ENCODE results near the gene MGMT.

MGMT gene

DNA sequence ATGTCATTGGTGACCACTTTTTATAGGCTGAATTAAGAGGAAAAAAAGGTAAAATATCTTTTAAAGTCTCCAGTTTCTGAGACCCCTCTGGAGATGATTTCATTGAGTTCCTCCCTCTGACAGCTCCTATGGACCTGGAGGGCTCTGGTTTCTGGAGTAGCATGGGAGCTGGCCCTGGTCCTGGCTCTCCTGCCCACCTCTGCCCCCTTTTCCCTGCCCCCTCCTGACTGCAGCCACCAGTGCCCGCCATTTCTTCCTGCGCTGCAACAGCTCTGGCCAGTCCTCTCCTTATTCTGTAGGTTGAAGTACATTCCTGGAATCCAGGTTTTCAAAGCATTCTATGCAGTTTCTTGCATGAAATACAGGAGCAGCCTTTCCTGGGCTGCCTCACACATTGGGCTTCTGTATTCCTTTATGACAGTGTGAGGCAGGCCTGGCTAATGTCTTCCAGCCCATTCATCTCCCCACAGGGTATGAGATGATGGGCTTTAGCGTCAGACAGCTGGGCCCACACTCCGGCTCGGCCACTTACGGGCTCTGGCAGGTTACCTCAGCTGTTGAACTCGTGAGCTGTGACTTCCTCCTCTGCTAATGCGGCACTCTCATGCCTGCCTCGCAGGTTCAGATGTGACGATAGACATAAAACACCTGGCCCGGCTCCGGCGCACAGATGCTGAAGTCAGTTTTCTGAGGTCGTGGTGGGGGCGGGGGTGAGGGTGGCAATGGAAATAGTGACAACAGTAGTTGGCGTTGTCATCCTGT is 101.7 kb downstream of the MGMT start:
- no peak for TF ChIP-seq SPI1 (IDR thresholded peaks at IDR 0.05; ENCODE audit: borderline replicate concordance, low read depth)
- TF ChIP-seq, protein P1, sequence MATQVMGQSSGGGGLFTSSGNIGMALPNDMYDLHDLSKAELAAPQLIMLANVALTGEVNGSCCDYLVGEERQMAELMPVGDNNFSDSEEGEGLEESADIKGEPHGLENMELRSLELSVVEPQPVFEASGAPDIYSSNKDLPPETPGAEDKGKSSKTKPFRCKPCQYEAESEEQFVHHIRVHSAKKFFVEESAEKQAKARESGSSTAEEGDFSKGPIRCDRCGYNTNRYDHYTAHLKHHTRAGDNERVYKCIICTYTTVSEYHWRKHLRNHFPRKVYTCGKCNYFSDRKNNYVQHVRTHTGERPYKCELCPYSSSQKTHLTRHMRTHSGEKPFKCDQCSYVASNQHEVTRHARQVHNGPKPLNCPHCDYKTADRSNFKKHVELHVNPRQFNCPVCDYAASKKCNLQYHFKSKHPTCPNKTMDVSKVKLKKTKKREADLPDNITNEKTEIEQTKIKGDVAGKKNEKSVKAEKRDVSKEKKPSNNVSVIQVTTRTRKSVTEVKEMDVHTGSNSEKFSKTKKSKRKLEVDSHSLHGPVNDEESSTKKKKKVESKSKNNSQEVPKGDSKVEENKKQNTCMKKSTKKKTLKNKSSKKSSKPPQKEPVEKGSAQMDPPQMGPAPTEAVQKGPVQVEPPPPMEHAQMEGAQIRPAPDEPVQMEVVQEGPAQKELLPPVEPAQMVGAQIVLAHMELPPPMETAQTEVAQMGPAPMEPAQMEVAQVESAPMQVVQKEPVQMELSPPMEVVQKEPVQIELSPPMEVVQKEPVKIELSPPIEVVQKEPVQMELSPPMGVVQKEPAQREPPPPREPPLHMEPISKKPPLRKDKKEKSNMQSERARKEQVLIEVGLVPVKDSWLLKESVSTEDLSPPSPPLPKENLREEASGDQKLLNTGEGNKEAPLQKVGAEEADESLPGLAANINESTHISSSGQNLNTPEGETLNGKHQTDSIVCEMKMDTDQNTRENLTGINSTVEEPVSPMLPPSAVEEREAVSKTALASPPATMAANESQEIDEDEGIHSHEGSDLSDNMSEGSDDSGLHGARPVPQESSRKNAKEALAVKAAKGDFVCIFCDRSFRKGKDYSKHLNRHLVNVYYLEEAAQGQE (IDR thresholded peaks at IDR 0.05; ENCODE audit: insufficient replicate concordance, low read depth) = peak; percentile 42
- no peak overlapping the region for H3K27ac ChIP-seq (replicated peaks)
- DNase-seq (ENCODE audit: low read depth in 1 of 2, low spot score in 1 of 2) = no peak

DNA sequence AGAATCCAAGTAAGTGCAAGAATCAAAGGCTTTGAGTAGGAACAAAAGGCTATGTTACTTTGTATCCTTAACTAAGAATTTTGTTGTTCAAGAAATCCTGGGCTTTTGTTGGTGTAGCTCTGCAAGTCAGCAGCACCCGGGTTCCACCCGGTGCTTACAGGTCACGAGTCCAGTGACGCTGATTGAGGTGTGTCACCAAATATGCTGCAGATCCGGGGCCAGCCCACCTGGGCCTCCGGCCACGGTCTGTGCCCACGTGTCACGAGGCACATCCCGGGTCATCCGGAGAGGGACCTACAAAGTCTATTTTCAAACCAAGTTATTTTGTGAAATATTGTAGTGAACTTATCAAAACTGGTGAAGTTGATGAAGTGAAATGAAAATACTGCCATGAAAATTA is 103.1 kb downstream of the MGMT start:
- DNase-seq (ENCODE audit: low read depth in 1 of 2, low spot score in 1 of 2) = no peak
- Histone ChIP-seq H3K27me3 (ENCODE audit: insufficient read depth, poor library complexity, severe bottlenecking) (no peaks in the 10 kb centered on the region), H3K27ac (replicated peaks) (no peak overlapping the region), H3K4me3 (replicated peaks; ENCODE audit: insufficient read depth, low read length) (no peak overlapping the region)
- no peak for TF ChIP-seq GABPA (IDR thresholded peaks at IDR 0.05; ENCODE audit: low read depth)
- no peak for TF ChIP-seq POLR2AphosphoS5 (IDR thresholded peaks at IDR 0.05; ENCODE audit: low read depth)
- TF ChIP-seq, protein P1 (IDR thresholded peaks at IDR 0.05; ENCODE audit: insufficient replicate concordance, low read depth) = no peak
- TF ChIP-seq, protein P2, sequence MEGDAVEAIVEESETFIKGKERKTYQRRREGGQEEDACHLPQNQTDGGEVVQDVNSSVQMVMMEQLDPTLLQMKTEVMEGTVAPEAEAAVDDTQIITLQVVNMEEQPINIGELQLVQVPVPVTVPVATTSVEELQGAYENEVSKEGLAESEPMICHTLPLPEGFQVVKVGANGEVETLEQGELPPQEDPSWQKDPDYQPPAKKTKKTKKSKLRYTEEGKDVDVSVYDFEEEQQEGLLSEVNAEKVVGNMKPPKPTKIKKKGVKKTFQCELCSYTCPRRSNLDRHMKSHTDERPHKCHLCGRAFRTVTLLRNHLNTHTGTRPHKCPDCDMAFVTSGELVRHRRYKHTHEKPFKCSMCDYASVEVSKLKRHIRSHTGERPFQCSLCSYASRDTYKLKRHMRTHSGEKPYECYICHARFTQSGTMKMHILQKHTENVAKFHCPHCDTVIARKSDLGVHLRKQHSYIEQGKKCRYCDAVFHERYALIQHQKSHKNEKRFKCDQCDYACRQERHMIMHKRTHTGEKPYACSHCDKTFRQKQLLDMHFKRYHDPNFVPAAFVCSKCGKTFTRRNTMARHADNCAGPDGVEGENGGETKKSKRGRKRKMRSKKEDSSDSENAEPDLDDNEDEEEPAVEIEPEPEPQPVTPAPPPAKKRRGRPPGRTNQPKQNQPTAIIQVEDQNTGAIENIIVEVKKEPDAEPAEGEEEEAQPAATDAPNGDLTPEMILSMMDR (IDR thresholded peaks at IDR 0.05; ENCODE audit: insufficient read depth, low read length) = no peak
- no peak for TF ChIP-seq SPI1 (IDR thresholded peaks at IDR 0.05; ENCODE audit: borderline replicate concordance, low read depth)

More for the DNA sequence above, 101.7 kb downstream of the MGMT start:
- no peaks in the 10 kb centered on the region for H3K27me3 ChIP-seq (ENCODE audit: insufficient read depth, poor library complexity, severe bottlenecking)
- H3K4me3 ChIP-seq (replicated peaks; ENCODE audit: insufficient read depth, low read length) = no peak overlapping the region

DNA sequence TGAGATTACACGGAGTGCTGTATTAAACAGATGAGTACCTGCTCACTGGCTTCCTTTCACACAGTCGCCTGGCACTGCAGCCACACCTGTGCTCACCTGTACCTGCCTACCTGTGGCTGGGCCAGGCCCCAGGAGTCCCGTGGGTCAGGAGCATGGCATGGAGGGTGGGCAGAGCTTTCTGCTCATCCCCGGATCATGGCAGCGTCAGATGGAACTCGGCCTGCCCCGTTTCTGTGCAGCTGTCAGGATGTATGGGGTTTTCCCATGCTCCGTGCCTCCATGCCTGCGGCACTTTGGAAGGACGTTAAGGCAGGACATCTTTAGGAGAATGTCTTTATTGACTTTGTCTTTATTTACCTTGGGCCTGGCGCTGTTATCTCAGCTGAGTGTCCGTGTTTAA is 112.2 kb downstream of the MGMT start:
- H3K27ac ChIP-seq (replicated peaks) = no peak overlapping the region
- no peaks in the 10 kb centered on the region for H3K27me3 ChIP-seq (ENCODE audit: insufficient read depth, poor library complexity, severe bottlenecking)
- DNase-seq (ENCODE audit: low read depth in 1 of 2, low spot score in 1 of 2) = no peak
- TF ChIP-seq, protein P1 (IDR thresholded peaks at IDR 0.05; ENCODE audit: insufficient replicate concordance, low read depth) = no peak
- TF ChIP-seq POLR2AphosphoS5 (IDR thresholded peaks at IDR 0.05; ENCODE audit: low read depth) = no peak
- no peak for TF ChIP-seq SPI1 (IDR thresholded peaks at IDR 0.05; ENCODE audit: borderline replicate concordance, low read depth)
- TF ChIP-seq, protein P2 (IDR thresholded peaks at IDR 0.05; ENCODE audit: insufficient read depth, low read length) = no peak
- TF ChIP-seq GABPA (IDR thresholded peaks at IDR 0.05; ENCODE audit: low read depth) = no peak
- no peak overlapping the region for H3K4me3 ChIP-seq (replicated peaks; ENCODE audit: insufficient read depth, low read length)
